Lower leg skin (tissue), 3 donors: ENCODE data around the gene TTC39B.

Experiments
- CTCF ChIP-seq, 3 donors: fragments of 450-650 bp; IDR thresholded peaks; one replicate each; pipeline ENCODE4 v1.5.1; 2016; ENCODE audit warnings: antibody characterized with exemption in 3 of 3, mild to moderate bottlenecking in 3 of 3, moderate library complexity in 2 of 3
- POLR2A ChIP-seq, 2 donors: fragments of 450-650 bp; IDR thresholded peaks; one replicate each; pipeline ENCODE4 v1.6.1; 2016 to 2017; ENCODE audit warnings: antibody characterized with exemption in 2 of 2, mild to moderate bottlenecking in 1 of 2, moderate library complexity in 1 of 2

- TF ChIP-seq CTCF (IDR thresholded peaks at IDR 0.05) (no peak), POLR2A (IDR thresholded peaks at IDR 0.05) (no peak)
Observed at GRCh38 chr9:15274425-15274824, 32.6 kb downstream of the TTC39B start.
